ENCODE results near the gene GNAO1.

DNA sequence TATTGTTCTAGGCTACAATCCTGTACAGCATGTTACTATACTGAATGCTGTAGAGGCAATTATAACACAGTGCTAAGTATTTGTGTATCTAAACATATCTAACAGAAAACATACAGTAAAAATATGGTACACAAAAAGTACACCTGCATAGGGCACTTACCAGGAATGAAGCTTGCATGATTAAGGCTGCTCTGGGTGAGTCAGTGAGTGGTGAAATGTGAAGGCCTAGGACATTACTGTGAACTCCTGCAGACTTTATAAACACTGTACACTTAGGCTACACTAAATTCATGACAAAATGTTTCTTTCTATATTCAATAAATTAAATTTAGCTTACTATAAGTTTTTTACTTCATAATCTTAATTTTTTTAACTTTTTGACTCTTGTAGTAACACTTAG lies 196.9 kb downstream of the GNAO1 start:
- no peak for TF ChIP-seq POLR2A (IDR thresholded peaks at IDR 0.05)
- TF ChIP-seq, protein P1, sequence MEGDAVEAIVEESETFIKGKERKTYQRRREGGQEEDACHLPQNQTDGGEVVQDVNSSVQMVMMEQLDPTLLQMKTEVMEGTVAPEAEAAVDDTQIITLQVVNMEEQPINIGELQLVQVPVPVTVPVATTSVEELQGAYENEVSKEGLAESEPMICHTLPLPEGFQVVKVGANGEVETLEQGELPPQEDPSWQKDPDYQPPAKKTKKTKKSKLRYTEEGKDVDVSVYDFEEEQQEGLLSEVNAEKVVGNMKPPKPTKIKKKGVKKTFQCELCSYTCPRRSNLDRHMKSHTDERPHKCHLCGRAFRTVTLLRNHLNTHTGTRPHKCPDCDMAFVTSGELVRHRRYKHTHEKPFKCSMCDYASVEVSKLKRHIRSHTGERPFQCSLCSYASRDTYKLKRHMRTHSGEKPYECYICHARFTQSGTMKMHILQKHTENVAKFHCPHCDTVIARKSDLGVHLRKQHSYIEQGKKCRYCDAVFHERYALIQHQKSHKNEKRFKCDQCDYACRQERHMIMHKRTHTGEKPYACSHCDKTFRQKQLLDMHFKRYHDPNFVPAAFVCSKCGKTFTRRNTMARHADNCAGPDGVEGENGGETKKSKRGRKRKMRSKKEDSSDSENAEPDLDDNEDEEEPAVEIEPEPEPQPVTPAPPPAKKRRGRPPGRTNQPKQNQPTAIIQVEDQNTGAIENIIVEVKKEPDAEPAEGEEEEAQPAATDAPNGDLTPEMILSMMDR (IDR thresholded peaks at IDR 0.05): no peak
